Keratinocyte (primary cell): Measurements from ENCODE around the gene TMEM271.

Experiments
- CTCF ChIP-seq, 3 experiments: IDR thresholded peaks in 1 of 3; conservative IDR thresholded peaks in 1 of 3; optimal IDR thresholded peaks in 1 of 3; 2 replicates in 2 of 3; 3 replicates in 1 of 3; pipeline versions ENCODE3 to v1.5.1; 2011; ENCODE audit warnings: low read length in 3 of 3, mild to moderate bottlenecking in 3 of 3, moderate library complexity in 2 of 3, control low read depth in 1 of 3, inconsistent platforms in 1 of 3; ENCODE audit not compliant: insufficient read depth in 2 of 3; ENCODE audit errors: extremely low read depth in 1 of 3
- EZH2 ChIP-seq: IDR thresholded peaks from one replicate; pipeline ENCODE4 v1.6.1; 2012; ENCODE audit warnings: inconsistent platforms, mild to moderate bottlenecking, low read length, moderate library complexity

GRCh38 chr4:534101-534575 lies 42.0 kb downstream of the TMEM271 start:
- TF ChIP-seq CTCF (optimal IDR thresholded peaks at IDR 0.05 in 1 of 3, IDR thresholded peaks at IDR 0.05 in 1 of 3, conservative IDR thresholded peaks at IDR 0.05 in 1 of 3; ENCODE audit: extremely low read depth in 1 of 3, insufficient read depth in 2 of 3, low read length in 3 of 3), result no peak
- TF ChIP-seq EZH2, result no peak
